ENCODE measurements around the gene CFB.

CFB gene

DNA sequence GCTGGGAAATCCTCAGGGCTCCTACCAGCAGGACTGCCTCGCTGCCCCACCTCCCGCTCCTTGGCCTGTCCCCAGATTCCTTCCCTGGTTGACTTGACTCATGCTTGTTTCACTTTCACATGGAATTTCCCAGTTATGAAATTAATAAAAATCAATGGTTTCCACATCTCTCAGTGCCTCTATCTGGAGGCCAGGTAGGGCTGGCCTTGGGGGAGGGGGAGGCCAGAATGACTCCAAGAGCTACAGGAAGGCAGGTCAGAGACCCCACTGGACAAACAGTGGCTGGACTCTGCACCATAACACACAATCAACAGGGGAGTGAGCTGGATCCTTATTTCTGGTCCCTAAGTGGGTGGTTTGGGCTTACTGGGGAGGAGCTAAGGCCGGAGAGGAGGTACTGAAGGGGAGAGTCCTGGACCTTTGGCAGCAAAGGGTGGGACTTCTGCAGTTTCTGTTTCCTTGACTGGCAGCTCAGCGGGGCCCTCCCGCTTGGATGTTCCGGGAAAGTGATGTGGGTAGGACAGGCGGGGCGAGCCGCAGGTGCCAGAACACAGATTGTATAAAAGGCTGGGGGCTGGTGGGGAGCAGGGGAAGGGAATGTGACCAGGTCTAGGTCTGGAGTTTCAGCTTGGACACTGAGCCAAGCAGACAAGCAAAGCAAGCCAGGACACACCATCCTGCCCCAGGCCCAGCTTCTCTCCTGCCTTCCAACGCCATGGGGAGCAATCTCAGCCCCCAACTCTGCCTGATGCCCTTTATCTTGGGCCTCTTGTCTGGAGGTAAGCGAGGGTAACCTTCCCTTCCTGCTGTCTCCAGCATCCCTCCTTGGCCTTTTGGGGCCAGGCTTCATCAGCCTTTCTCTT is at the start of gene CFB:
TSS of gene CFB (plus strand) at position 589 of the 863 bp plus-strand sequence. CDS start at position 716, 127 bp downstream.
- H3K4me3 ChIP-seq (replicated peaks; ENCODE audit: low read depth, low read length): no peak within 1 kb of the TSS
- no peak for DNase-seq (ENCODE audit: extremely low read depth, low read depth)
- TF ChIP-seq, protein P1, sequence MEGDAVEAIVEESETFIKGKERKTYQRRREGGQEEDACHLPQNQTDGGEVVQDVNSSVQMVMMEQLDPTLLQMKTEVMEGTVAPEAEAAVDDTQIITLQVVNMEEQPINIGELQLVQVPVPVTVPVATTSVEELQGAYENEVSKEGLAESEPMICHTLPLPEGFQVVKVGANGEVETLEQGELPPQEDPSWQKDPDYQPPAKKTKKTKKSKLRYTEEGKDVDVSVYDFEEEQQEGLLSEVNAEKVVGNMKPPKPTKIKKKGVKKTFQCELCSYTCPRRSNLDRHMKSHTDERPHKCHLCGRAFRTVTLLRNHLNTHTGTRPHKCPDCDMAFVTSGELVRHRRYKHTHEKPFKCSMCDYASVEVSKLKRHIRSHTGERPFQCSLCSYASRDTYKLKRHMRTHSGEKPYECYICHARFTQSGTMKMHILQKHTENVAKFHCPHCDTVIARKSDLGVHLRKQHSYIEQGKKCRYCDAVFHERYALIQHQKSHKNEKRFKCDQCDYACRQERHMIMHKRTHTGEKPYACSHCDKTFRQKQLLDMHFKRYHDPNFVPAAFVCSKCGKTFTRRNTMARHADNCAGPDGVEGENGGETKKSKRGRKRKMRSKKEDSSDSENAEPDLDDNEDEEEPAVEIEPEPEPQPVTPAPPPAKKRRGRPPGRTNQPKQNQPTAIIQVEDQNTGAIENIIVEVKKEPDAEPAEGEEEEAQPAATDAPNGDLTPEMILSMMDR (IDR thresholded peaks at IDR 0.05; ENCODE audit: low read depth, low read length, missing control alignments): no peak

- H3K4me3 ChIP-seq (replicated peaks; ENCODE audit: low read depth, low read length): peak overlapping the region; percentile 65
- TF ChIP-seq, protein P1 (IDR thresholded peaks at IDR 0.05; ENCODE audit: low read depth, low read length, missing control alignments): no peak
- DNase-seq (ENCODE audit: extremely low read depth, low read depth): no peak
These were observed 49.4 kb upstream of the CFB start for GRCh38 chr6:31896493-31896855.

DNA sequence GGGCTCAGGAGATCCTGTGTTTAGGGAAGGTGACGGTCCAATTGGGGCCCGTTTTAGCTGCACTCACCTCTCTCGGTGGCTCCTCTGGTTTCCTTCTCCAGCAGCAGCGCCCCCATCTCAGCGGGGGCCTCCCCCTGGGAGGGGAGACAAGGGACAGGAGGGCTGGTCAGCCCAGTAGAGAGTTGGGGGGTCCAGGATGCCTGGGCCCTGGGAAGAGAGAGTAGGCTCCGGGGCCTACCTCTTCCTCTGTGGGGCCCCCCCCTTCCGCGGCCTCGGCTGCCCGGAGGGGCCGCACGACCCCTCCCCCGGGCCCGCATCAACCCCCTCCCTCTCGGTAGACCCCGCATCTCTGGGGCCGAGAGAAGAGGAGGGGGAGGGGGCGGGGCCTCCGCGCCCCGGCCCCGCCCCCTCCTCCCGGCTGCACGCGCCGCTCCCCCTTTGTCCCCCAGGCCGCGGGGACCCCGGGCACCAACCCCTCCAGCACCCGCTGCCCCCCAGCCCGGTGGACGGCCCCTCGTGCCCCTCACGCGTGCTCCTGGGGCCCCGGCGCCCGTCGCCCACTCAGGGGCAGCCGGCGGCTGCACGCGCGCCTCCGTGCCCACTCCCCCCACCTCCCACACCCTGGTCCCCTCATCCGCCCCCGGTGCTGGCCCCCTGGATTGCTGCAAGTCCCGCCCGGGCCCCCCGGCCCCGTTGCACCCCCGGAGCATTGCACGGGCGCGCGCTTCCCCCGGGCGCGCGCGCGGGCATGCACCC is 48.9 kb upstream of the CFB start:
- peak overlapping the region; percentile 65 for H3K4me3 ChIP-seq (replicated peaks; ENCODE audit: low read depth, low read length)
- TF ChIP-seq, protein P1 (IDR thresholded peaks at IDR 0.05; ENCODE audit: low read depth, low read length, missing control alignments): no peak
- no peak for DNase-seq (ENCODE audit: extremely low read depth, low read depth)

GRCh38 chr6:31897612-31898382 is 48.1 kb upstream of the CFB start, which contains the start of gene EHMT2:
EHMT2 (minus strand) TSS chr6:31897698; CDS start chr6:31897677, 21 bp downstream.
- TF ChIP-seq, protein P1 (IDR thresholded peaks at IDR 0.05; ENCODE audit: low read depth, low read length, missing control alignments): no peak
- no peak for DNase-seq (ENCODE audit: extremely low read depth, low read depth)
- peak within 1 kb of the TSS; percentile 65 for H3K4me3 ChIP-seq (replicated peaks; ENCODE audit: low read depth, low read length)

- DNase-seq (ENCODE audit: extremely low read depth, low read depth): no peak
- H3K4me3 ChIP-seq (replicated peaks; ENCODE audit: low read depth, low read length): peak overlapping the region; percentile 65
- TF ChIP-seq, protein P1 (IDR thresholded peaks at IDR 0.05; ENCODE audit: low read depth, low read length, missing control alignments): no peak
These were observed 47.4 kb upstream of the CFB start for GRCh38 chr6:31898383-31899011.

GRCh38 chr6:31899215-31899614 is 46.7 kb upstream of the CFB start:
- peak overlapping the region; percentile 65; the same call in 1 of the 2 replicates for H3K4me3 ChIP-seq (replicated peaks; ENCODE audit: low read depth, low read length)
- DNase-seq (ENCODE audit: extremely low read depth, low read depth): no peak
- TF ChIP-seq, protein P1 (IDR thresholded peaks at IDR 0.05; ENCODE audit: low read depth, low read length, missing control alignments): no peak
